Psoas muscle (tissue), 8 donors: ENCODE measurements around the gene AUTS2. TPM values are rescaled to one million over a fixed set of nuclear protein-coding genes. Genes with fewer than 3 reads are reported as not detected.

Experiments
- ATAC-seq, 4 donors: fragments of 200-7000 bp; cut with Tn5 transposase; one replicate each; pipeline ENCODE4 v1.9.1; 2020; ENCODE audit warnings: moderate library complexity in 3 of 4, mild to moderate bottlenecking in 2 of 4
- DNase-seq, 2 donors: peaks; one replicate each; pipeline ENCODE4 v3.0.0-alpha.2; 2020
- H3K27ac ChIP-seq: fragments of 200-600 bp; one replicate; pipeline ENCODE4 v1.8.0; 2022
- H3K27me3 ChIP-seq, 3 donors: fragments of 200-600 bp in 1 of 3; one replicate each; pipeline versions ENCODE4 v1.6.1 to v1.8.0; 2013 to 2022; ENCODE audit warnings: low read length in 2 of 3, mild to moderate bottlenecking in 2 of 3, moderate library complexity in 1 of 3; ENCODE audit not compliant: insufficient read depth in 3 of 3
- H3K36me3 ChIP-seq, 2 donors: fragments of 200-600 bp in 1 of 2; one replicate each; pipeline versions ENCODE4 v1.6.1 to v1.8.0; 2013 to 2022; ENCODE audit warnings: low read depth in 1 of 2, mild to moderate bottlenecking in 1 of 2, moderate library complexity in 1 of 2; ENCODE audit not compliant: insufficient read depth in 1 of 2
- H3K4me1 ChIP-seq: fragments of 200-600 bp; one replicate; pipeline ENCODE4 v1.8.0; 2022
- H3K4me3 ChIP-seq: fragments of 200-600 bp; one replicate; pipeline ENCODE4 v1.8.0; 2022; ENCODE audit warnings: mild to moderate bottlenecking
- H3K9me3 ChIP-seq: fragments of 200-600 bp; one replicate; pipeline ENCODE4 v1.8.0; 2022
- CTCF ChIP-seq: fragments of 200-600 bp; IDR thresholded peaks from one replicate; pipeline ENCODE4 v1.8.0; 2022; ENCODE audit warnings: antibody characterized with exemption
- WGBS, 3 donors: extraction: QIAGEN DNeasy Blood & Tissue Kit; methylation state at CpG; one replicate each; pipeline versions ENCODE4 v1.1.6 to v1.1.7; 2013; 5-methylcytosine and 5-hydroxymethylcytosine counted together
- intact Hi-C, 2 donors: fragments of 100-400 bp; cut with DNase I; formaldehyde crosslinking; loops; one replicate each; pipeline versions ENCODE4 v1.11.0 to v1.14.2; 2022
- polyA plus RNA-seq, 3 donors: library from polyadenylated mRNA; stranded (reverse); fragments of 200-250 nt; gene quantifications; one replicate each; pipeline ENCODE4 v1.2.3, GENCODE V29; 2013
- total RNA-seq, 4 donors: library from RNA; stranded (reverse); fragmentation: NEBNext Ultra II Directional in 2 of 4; extraction: Animal tissue kit (Norgen Biotek cat#: 25700) in 2 of 4; gene quantifications; one replicate each; pipeline versions ENCODE4 v1.2.1 to v1.2.4, GENCODE V29; 2021 to 2023
- donor health status: healthy with polysubstance abuse.
- donor health status: DM: no; HTN: no; CAD: no; lungs with moderate emphysema.
- donor health status: Bipolar disorder and iron deficiency.
- donor health status: healthy.
- donor health status: DM: yes; HTN: yes; CAD: no.
- donor health status: DM: no; HTN: no; CAD: no.
- donor health status: DM: no; HTN: no; CAD: no.
- donor health status: DM: yes; HTN: yes; CAD: no.

The AUTS2 gene
- total and polyA plus RNA-seq, 7 donors = 5.0 to 33.5 (median 14.3) TPM

- Histone ChIP-seq H3K9me3 (no peaks in the 10 kb centered on the region), H3K36me3 (no peaks in the 10 kb centered on the region), H3K4me1 (peaks cover 12% of the 10 kb centered on the region), H3K27me3 (no peaks in the 10 kb centered on the region), H3K4me3 (no peak overlapping the region), H3K27ac (no peak overlapping the region)
- no peak for TF ChIP-seq CTCF
- intact Hi-C loops = no loop called here
- WGBS, 3 donors = 74 to 84% (median 75%) methylated on average over 4 of the region's 4 CpGs
- no peak for ATAC-seq
- no peak for DNase-seq
Observed at GRCh38 chr7:69799048-69799697, 200.9 kb downstream of the AUTS2 start.

GRCh38 chr7:69799990-69800389 is 201.7 kb downstream of the AUTS2 start:
- ATAC-seq = no peak
- DNase-seq = no peak
- TF ChIP-seq CTCF = no peak
- H3K27me3 ChIP-seq = no peaks in the 10 kb centered on the region
- no peaks in the 10 kb centered on the region for H3K9me3 ChIP-seq
- intact Hi-C loops = no loop called here
- no peak overlapping the region for H3K27ac ChIP-seq
- WGBS, 3 donors = 85 to 90% (median 89%) methylated on average over 2 of the region's 2 CpGs
- H3K4me3 ChIP-seq = no peak overlapping the region
- peaks cover 12% of the 10 kb centered on the region for H3K4me1 ChIP-seq
- H3K36me3 ChIP-seq = no peaks in the 10 kb centered on the region

- no peak for TF ChIP-seq CTCF
- Histone ChIP-seq H3K4me3 (no peak overlapping the region), H3K36me3 (no peaks in the 10 kb centered on the region), H3K9me3 (no peaks in the 10 kb centered on the region), H3K27me3 (no peaks in the 10 kb centered on the region), H3K27ac (no peak overlapping the region), H3K4me1 (peaks cover 12% of the 10 kb centered on the region)
- intact Hi-C loops = no loop called here
- ATAC-seq = peak; percentile 68 to 88 (median 76)
- DNase-seq = no peak
Observed at GRCh38 chr7:69800495-69800894, 202.2 kb downstream of the AUTS2 start.

- 81 to 83% (median 82%) methylated on average over 5 of the region's 5 CpGs for WGBS, 3 donors
- H3K4me3 ChIP-seq = no peak overlapping the region
- no peak for DNase-seq
Observed at GRCh38 chr7:69801729-69802682, 203.7 kb downstream of the AUTS2 start.

More at GRCh38 chr7:69801729-69802682, 203.7 kb downstream of the AUTS2 start:
- no peak overlapping the region for H3K27ac ChIP-seq
- no peak for TF ChIP-seq CTCF
- no peak for ATAC-seq
- no peaks in the 10 kb centered on the region for H3K36me3 ChIP-seq
- H3K27me3 ChIP-seq = no peaks in the 10 kb centered on the region
- intact Hi-C loops = no loop called here
- H3K9me3 ChIP-seq = no peaks in the 10 kb centered on the region
- H3K4me1 ChIP-seq = peaks cover 12% of the 10 kb centered on the region
